ENCODE data around the gene GNE. TPM values are rescaled to one million over a fixed set of nuclear protein-coding genes. Genes with fewer than 3 reads are reported as not detected.

GNE gene
- total and polyA plus RNA-seq, 2 of the 13 experiments (the other 11 are each of a cell fraction or from before 2014, with no cell fraction given) = 16.1 to 24.1 TPM

DNA sequence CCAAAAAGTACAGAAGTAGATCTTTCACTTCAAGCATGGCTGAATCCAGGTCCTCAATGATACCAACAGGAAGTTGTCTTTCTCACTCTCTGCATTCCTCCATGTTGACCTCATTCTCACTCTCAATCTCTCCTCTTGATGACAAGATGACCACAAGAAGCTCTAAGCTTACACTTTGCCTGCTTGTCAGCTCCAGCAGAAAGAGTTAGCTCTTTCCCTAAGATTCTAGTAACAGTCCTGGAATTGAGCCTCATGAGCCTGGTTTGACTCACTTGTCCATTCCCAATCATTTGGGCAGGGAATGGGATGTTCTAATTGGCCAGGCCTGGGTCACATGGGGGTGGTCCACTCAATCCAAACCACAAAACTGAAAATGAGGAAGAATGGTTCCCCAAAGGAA, 70.8 kb downstream of the GNE start:
- POLR2A ChIA-PET = no interaction called here

More for the DNA sequence above, 70.8 kb downstream of the GNE start:
- H3K27me3 ChIP-seq (ENCODE audit: control insufficient read depth in 1 of 2, insufficient read depth in 2 of 2, low read length in 2 of 2) = no peaks in the 10 kb centered on the region; a peak in 1 of 5 replicates
- peaks cover 12% of the 10 kb centered on the region for H3K4me1 ChIP-seq (ENCODE audit: insufficient read depth, low read length)
- no peak overlapping the region for H3K27ac ChIP-seq (ENCODE audit: extremely low read length, insufficient read depth, low read length)
- CTCF ChIA-PET (ENCODE audit: low intra/inter-chr PET ratio, low total read pairs) = no interaction called here
- H3K36me3 ChIP-seq (replicated peaks in 1 of 2; ENCODE audit: control insufficient read depth in 1 of 2, insufficient read depth in 2 of 2, low read length in 2 of 2) = no peaks in the 10 kb centered on the region
- FAIRE-seq (no peak), DNase-seq (ENCODE audit: low spot score) (no peak), ATAC-seq (no peak)
- peaks cover 14% of the 10 kb centered on the region for H3K79me2 ChIP-seq (ENCODE audit: insufficient read depth, low read length)
- intact Hi-C loops (cut with micrococcal nuclease; ENCODE audit: unreplicated experiment) = no loop called here
- H3K9ac ChIP-seq (ENCODE audit: insufficient read depth, low read depth, low read length) = no peak overlapping the region
- H3K9me3 ChIP-seq (ENCODE audit: low read length) = no peaks in the 10 kb centered on the region
- BruUV-seq (replicated peaks) = no TSS peak
- H4K20me1 ChIP-seq (ENCODE audit: insufficient read depth, low read length) = peaks cover 9% of the 10 kb centered on the region
- no peak overlapping the region for H2AFZ ChIP-seq (ENCODE audit: low read length)
- no peak overlapping the region for H3K4me3 ChIP-seq (replicated peaks in 1 of 3; ENCODE audit: insufficient read depth in 1 of 3, low read depth in 2 of 3, low read length in 3 of 3)
- H3K4me2 ChIP-seq (ENCODE audit: low read depth, low read length) = no peak overlapping the region
- in situ Hi-C loops (cut with HindIII; ENCODE audit: extremely low pct_ligation_motif_present, low pct_unique_long_range_greater_than_20kb) = no loop called here
- TF ChIP-seq FOXK1 (CRISPR knock-in tag; IDR thresholded peaks at IDR 0.05; ENCODE audit: borderline replicate concordance, low read depth) (no peak), SOX5 (CRISPR knock-in tag; IDR thresholded peaks at IDR 0.05; ENCODE audit: borderline replicate concordance) (no peak), STAG1 (CRISPR knock-in tag; IDR thresholded peaks at IDR 0.05) (no peak), HMGA1 (CRISPR knock-in tag; conservative IDR thresholded peaks at IDR 0.05) (no peak), FOXA1 (IDR thresholded peaks at IDR 0.05) (no peak), FOXA1 (CRISPR knock-in tag; IDR thresholded peaks at IDR 0.05) (no peak), NFYB (CRISPR knock-in tag; IDR thresholded peaks at IDR 0.05) (no peak), CBX2 (IDR thresholded peaks at IDR 0.05; ENCODE audit: low read depth, low read length) (no peak), CBX2 (CRISPR knock-in tag; IDR thresholded peaks at IDR 0.05; ENCODE audit: low read depth) (no peak), ZNF563 (CRISPR knock-in tag; IDR thresholded peaks at IDR 0.05) (no peak)
- TF ChIP-seq, protein P1, sequence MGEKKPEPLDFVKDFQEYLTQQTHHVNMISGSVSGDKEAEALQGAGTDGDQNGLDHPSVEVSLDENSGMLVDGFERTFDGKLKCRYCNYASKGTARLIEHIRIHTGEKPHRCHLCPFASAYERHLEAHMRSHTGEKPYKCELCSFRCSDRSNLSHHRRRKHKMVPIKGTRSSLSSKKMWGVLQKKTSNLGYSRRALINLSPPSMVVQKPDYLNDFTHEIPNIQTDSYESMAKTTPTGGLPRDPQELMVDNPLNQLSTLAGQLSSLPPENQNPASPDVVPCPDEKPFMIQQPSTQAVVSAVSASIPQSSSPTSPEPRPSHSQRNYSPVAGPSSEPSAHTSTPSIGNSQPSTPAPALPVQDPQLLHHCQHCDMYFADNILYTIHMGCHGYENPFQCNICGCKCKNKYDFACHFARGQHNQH (CRISPR knock-in tag; IDR thresholded peaks at IDR 0.05) = no peak
- TF ChIP-seq, protein P2, sequence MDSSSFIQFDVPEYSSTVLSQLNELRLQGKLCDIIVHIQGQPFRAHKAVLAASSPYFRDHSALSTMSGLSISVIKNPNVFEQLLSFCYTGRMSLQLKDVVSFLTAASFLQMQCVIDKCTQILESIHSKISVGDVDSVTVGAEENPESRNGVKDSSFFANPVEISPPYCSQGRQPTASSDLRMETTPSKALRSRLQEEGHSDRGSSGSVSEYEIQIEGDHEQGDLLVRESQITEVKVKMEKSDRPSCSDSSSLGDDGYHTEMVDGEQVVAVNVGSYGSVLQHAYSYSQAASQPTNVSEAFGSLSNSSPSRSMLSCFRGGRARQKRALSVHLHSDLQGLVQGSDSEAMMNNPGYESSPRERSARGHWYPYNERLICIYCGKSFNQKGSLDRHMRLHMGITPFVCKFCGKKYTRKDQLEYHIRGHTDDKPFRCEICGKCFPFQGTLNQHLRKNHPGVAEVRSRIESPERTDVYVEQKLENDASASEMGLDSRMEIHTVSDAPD (CRISPR knock-in tag; IDR thresholded peaks at IDR 0.05) = no peak
